Mesodermal cell (in vitro differentiated cells): ENCODE data around the gene ABHD2.
"Not testable (repeated sequence)": the region's sequence is repeated elsewhere in the genome, so short reads cannot be mapped to it uniquely, and the experiment has no call there.

ENCODE experiments used
- H3K27ac ChIP-seq: 2 replicates; pipeline ENCODE4 v1.7.0; 2013; ENCODE audit warnings: mild to moderate bottlenecking, low read depth, low read length, moderate library complexity; ENCODE audit not compliant: severe bottlenecking
- H3K36me3 ChIP-seq: 2 replicates; pipeline ENCODE4 v1.7.1; 2013; ENCODE audit warnings: mild to moderate bottlenecking, low read length, moderate library complexity; ENCODE audit not compliant: control insufficient read depth, insufficient read depth
- H3K4me1 ChIP-seq: one replicate; pipeline ENCODE4 v1.7.1; 2013; ENCODE audit warnings: mild to moderate bottlenecking, low read length; ENCODE audit not compliant: insufficient read depth, control insufficient read depth, poor library complexity, severe bottlenecking
- H3K4me3 ChIP-seq: 2 replicates; pipeline ENCODE4 v1.7.0; 2013; ENCODE audit warnings: low read length, control low read depth, mild to moderate bottlenecking; ENCODE audit not compliant: insufficient read depth, poor library complexity, severe bottlenecking; ENCODE audit errors: extremely low read depth
- H3K9me3 ChIP-seq: 2 replicates; pipeline ENCODE4 v1.7.1; 2013; ENCODE audit warnings: mild to moderate bottlenecking, low read length, moderate library complexity; ENCODE audit not compliant: control insufficient read depth
- WGBS, 2 experiments: methylation state at CpG; one replicate each; pipeline ENCODE4 v1.1.5; 2013; ENCODE audit warnings: missing lambda C conversion rate in 2 of 2; ENCODE audit not compliant: insufficient coverage in 2 of 2; 5-methylcytosine and 5-hydroxymethylcytosine counted together

The ABHD2 gene

DNA sequence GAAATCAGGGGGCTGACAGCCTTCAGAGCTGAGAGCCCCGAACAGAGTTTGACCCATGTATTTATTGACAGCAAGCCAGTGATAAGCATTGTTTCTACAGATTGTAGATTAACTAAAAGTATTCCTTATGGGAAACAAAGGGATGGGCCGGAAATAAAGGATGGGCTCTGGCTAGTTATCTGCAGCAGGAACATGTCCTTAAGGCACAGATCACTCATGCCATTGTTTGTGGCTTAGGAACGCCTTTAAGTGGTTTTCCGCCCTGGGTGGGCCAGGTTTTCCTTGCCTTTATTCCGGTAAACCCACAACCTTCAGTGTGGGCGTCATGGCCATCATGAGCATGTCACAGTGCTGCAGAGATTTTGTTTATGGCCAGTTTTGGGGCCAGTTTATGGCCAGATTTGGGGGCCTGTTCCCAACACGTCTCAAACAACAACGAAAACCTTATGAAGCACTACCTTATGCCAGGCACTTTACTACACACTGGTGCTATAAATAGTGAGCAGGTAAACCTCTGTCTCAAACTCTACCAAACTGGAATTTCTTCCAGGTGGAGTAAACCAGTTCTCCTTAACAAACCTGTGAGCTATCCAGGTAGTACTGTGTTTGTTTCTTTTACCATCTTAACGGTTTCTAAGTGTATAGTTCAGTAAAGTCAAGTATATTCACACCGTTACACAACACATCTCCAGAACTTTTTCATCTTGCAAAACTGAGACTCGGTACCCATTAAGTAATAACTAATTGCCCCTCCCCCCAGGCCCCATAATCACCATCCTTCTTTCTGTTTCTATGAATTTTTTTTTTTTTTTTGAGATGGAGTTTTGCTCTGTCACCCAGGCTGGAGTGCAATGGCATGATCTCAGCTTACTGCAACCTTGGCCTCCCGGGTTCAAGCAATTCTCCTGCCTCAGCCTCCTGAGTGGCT lies 151.9 kb downstream of the ABHD2 start:
- H3K4me1 ChIP-seq, H3K9me3 ChIP-seq, H3K36me3 ChIP-seq, H3K4me3 ChIP-seq, H3K27ac ChIP-seq: not testable (repeated sequence)
- WGBS, 2 experiments = 93 to 96% methylated on average over 8 to 11 of the region's 12 CpGs

DNA sequence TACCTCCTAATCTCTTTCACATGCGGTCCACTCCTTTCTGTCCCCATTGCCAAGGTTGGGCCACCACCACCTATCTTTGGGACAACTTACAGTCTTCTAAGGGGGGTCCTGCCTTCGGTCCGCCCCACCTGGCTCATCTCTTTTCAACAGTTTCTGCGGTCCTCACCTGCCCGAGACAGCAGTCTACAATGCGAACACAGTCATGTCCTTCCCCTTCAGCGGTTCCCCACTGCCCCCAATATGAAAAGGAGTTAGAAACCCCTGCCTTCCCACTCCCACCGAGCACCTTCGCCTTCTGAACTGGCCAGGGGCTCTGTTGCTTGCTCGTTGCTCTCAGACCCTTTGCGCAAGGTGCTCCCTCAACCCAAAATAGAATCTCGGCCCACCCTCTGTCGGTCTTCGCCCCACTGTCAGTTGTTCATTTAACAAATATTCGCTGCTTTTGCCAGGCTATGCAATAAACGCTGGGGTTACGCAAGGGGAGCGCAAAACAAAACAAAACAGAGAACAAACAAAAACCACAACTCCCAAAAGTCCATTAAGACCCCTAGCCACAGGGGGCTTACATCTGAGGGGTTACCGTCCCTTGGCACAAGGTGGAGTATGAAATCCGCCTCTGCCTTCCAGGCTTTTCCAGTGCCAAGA lies 154.9 kb downstream of the ABHD2 start:
- peaks cover 7% of the 10 kb centered on the region for H3K4me1 ChIP-seq
- H3K9me3 ChIP-seq = peaks cover under 1% of the 10 kb centered on the region
- H3K4me3 ChIP-seq = peak overlapping the region; percentile 83
- H3K27ac ChIP-seq = no peak overlapping the region
- H3K36me3 ChIP-seq = peaks cover 24% of the 10 kb centered on the region
- whole genome bisulfite sequencing, 2 experiments = 84 to 87% methylated on average over 16 of the region's 20 CpGs

DNA sequence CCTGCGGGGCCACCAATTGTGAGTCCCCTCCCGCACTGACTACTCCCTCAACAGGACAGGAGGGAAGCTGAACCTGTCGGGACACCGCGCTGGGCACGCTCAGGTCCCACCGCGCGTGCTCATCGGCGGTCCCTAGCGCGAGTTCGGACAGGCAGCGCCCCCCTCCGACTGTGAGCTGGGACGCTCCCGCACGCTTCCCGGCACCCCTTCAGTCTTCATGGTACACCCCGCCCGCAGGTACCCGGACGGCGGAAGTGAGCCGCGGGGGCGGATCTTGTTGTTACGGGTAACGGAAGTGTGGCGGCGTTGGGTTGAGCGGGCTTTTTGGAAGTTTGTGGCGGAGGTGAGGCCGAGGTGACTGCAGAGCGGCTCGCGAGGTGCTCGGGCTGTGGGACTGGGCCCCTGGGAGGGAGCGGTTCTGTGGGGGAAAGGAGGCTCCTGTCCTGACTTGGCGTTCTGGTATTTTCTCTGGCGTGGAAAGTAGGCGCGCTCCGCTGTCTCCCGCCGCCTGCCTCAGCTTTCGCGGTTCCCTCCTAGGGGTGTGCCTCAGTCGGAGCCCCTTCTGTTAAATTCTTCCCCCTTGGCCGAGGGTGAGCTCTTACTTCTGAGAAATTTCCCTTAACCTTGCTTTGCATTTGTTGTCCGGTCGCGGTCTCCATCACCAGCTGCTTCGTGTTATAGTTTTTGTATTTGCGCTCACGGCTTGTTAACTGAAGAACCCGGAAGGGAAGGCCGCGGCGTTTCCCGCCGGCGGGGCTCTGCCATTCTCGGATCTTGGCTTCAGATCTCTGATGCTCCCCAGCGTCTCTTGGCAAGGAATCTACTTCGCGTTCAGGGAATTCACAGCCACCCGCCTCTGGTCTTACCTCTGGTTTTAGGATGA lies 155.7 kb downstream of the ABHD2 start, which contains the start of gene FANCI:
FANCI (plus strand) TSS at position 289 of the 883 bp plus-strand sequence. CDS start 3,669 bp downstream, outside the sequence.
- Histone ChIP-seq H3K36me3 (peaks cover 31% of the 10 kb centered on the region), H3K4me3 (peak within 1 kb of the TSS; percentile 83), H3K27ac (no peak within 1 kb of the TSS), H3K4me1 (peaks cover 7% of the 10 kb centered on the region), H3K9me3 (peaks cover 5% of the 10 kb centered on the region)
- WGBS, 2 experiments = 0% methylated on average over 44 to 61 of the region's 69 CpGs

DNA sequence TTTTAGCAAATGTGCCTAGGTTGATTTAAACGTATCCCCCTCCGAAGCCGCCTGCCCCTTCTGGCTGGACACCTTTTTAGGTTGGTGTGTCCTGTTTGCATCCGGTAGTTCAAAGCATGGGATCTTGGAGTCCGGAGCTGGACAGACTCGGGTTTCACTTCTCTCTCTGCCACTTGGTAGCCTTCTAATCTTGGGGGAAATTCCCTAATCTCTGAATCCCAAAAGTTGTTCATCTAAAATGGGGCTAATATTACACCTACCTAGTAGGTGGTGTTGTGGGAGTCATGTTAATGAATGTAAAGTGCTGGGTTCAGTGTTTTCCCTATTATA lies 156.3 kb downstream of the ABHD2 start:
- Histone ChIP-seq H3K4me3 (peak overlapping the region; percentile 83), H3K9me3 (peaks cover 5% of the 10 kb centered on the region), H3K4me1 (peaks cover 7% of the 10 kb centered on the region), H3K27ac (no peak overlapping the region), H3K36me3 (peaks cover 37% of the 10 kb centered on the region)
- 0% methylated on average over 4 to 6 of the region's 6 CpGs for WGBS, 2 experiments

DNA sequence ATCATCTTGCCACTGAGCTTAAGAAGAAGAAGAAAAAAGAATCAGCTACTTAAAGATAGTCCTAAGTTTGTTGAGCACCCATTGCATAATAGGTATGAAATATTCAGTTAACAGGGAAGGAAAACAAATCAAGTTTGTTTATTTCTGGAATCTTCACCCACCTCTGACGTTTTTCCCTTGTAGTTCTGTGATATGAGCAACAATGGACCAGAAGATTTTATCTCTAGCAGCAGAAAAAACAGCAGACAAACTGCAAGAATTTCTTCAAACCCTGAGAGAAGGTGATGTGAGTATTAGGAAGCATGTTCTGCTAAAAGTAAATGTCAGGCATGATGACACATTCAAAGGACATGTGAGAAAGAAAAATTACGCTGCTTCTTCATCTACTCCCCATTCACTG lies 159.2 kb downstream of the ABHD2 start:
- H3K36me3 ChIP-seq = peaks cover 53% of the 10 kb centered on the region
- peaks cover 7% of the 10 kb centered on the region for H3K4me1 ChIP-seq
- H3K27ac ChIP-seq = no peak overlapping the region
- H3K9me3 ChIP-seq = peaks cover 5% of the 10 kb centered on the region
- 100% methylated on average over 1 of the region's 2 CpGs; no CpG with 5 or more reads in 1 of the 2 experiments for WGBS, 2 experiments
- H3K4me3 ChIP-seq = no peak overlapping the region

DNA sequence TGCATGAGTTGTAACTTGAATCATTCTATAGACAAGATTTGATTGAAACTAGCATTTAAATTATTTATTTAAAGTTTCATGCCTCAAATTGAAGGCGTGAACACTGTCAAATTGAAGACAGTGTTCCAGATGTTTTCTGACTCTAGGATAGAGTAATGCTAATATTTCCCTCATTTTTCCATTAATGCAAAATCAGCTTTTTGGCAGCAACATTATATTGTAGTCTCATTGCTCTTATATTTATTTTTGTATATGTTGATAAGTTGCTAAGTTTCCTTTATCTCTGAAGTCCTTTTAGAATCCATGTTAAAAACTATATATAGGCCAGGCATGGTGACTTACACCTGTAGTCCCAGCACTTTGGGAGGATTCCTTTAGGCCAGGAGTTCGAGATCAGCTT lies 160.3 kb downstream of the ABHD2 start:
- no peak overlapping the region for H3K4me3 ChIP-seq
- H3K9me3 ChIP-seq = peaks cover 5% of the 10 kb centered on the region
- WGBS, 2 experiments = 89 to 100% methylated on average over 1 of the region's 2 CpGs
- peaks cover 7% of the 10 kb centered on the region for H3K4me1 ChIP-seq
- H3K36me3 ChIP-seq = peaks cover 53% of the 10 kb centered on the region
- H3K27ac ChIP-seq = no peak overlapping the region

DNA sequence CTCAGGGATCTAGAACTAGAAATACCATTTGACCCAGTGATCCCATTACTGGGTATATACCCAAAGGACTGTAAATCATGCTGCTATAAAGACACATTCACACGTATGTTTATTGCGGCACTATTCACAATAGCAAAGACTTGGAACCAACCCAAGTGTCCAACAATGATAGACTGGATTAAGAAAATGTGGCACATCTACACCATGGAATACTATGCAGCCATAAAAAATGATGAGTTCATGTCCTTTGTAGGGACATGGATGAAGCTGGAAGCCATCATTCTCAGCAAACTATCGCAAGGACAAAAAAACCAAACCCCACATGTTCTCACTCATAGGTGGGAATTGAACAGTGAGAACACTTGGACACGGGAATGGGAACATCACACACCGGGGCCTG lies 161.9 kb downstream of the ABHD2 start:
- no CpG with 5 or more reads among the region's 5 CpGs for WGBS, 2 experiments
- not testable (repeated sequence) for H3K4me3 ChIP-seq, H3K4me1 ChIP-seq, H3K9me3 ChIP-seq, H3K27ac ChIP-seq
- peaks cover 66% of the 10 kb centered on the region for H3K36me3 ChIP-seq
